Esophagus muscularis mucosa (tissue), 4 donors: ENCODE measurements around the gene RAG1. TPM values are rescaled to one million over a fixed set of nuclear protein-coding genes. Genes with fewer than 3 reads are reported as not detected.

Source experiments
- DNase-seq: peaks from one replicate; pipeline ENCODE4 v3.0.0-alpha.2; 2017; ENCODE audit errors: extremely low spot score
- H3K27ac ChIP-seq, 4 donors: fragments of 200-600 bp; sonication (generic); replicated peaks in 1 of 4; 1 replicate in 3 of 4; 2 replicates in 1 of 4; pipeline ENCODE4 v1.5.1; 2016 to 2019; ENCODE audit warnings: mild to moderate bottlenecking in 1 of 4
- H3K27me3 ChIP-seq, 4 donors: fragments of 200-600 bp; sonication (generic); one replicate each; pipeline versions ENCODE4 v1.5.1 to v1.6.0; 2016 to 2019
- H3K36me3 ChIP-seq, 4 donors: fragments of 200-600 bp; sonication (generic); one replicate each; pipeline ENCODE4 v1.5.1; 2016 to 2019
- H3K4me1 ChIP-seq, 4 donors: fragments of 200-600 bp; sonication (generic); one replicate each; pipeline ENCODE4 v1.5.1; 2016 to 2019
- H3K4me3 ChIP-seq, 4 donors: fragments of 200-600 bp; sonication (generic); 1 replicate in 2 of 4; 2 replicates in 2 of 4; pipeline ENCODE4 v1.5.1; 2016 to 2019; ENCODE audit warnings: mild to moderate bottlenecking in 4 of 4, moderate library complexity in 1 of 4
- H3K9me3 ChIP-seq, 4 donors: fragments of 200-600 bp; sonication (generic); 1 replicate in 3 of 4; 2 replicates in 1 of 4; pipeline ENCODE4 v1.5.1; 2016 to 2019
- CTCF ChIP-seq, 3 experiments: fragments of 200-600 bp in 2 of 3; fragments of 450-650 bp in 1 of 3; sonication (generic) in 2 of 3; IDR thresholded peaks; one replicate each; pipeline ENCODE4 v1.5.1; 2017 to 2019; ENCODE audit warnings: antibody characterized with exemption in 3 of 3, mild to moderate bottlenecking in 2 of 3, moderate library complexity in 1 of 3
- EP300 ChIP-seq: sonication (generic); formaldehyde crosslinking; IDR thresholded peaks from one replicate; pipeline ENCODE4 v1.6.1; 2017; ENCODE audit warnings: antibody characterized with exemption
- POLR2A ChIP-seq: fragments of 450-650 bp; IDR thresholded peaks from one replicate; pipeline ENCODE4 v1.6.1; 2017; ENCODE audit warnings: antibody characterized with exemption, moderate library complexity, mild to moderate bottlenecking, low read depth
- POLR2AphosphoS5 ChIP-seq, 2 donors: sonication (generic); formaldehyde crosslinking; IDR thresholded peaks; one replicate each; pipeline ENCODE4 v1.6.1; 2017; ENCODE audit warnings: antibody characterized with exemption in 2 of 2
- WGBS: methylation state at CpG from one replicate; pipeline ENCODE4 v1.1.5; 2018; 5-methylcytosine and 5-hydroxymethylcytosine counted together
- intact Hi-C: fragments of 100-400 bp; cut with DNase I; formaldehyde crosslinking; loops from one replicate; pipeline ENCODE4 v1.15.1; 2023
- total RNA-seq, 4 donors: library from RNA; depleted of rRNA; stranded (reverse); fragments of >200 nt; gene quantifications; one replicate each; pipeline versions ENCODE4 v1.1.0 to v1.2.1, GENCODE V29; 2016

Gene RAG1
- total RNA-seq, 4 donors from 2014 or later = 0.33 to 0.80 (median 0.56) TPM

DNA sequence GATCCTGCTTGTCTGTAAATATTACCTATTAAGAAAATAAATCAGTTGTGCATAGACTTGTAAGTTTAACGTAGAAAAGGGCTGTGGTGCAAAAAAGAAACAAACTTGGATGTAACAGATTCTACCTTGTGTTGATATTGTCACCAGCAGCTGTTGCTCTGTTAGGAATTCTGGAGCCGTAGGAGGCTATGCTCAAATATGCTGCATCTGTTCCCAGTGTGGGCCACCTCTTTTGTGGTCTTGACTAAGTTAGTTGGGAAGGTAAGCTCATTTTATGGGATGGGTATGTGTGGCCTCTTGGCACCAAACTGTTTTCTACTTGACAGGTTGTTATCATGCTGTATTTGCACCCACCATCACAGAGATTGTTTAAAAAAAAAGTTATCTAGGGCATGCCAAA is 59.7 kb downstream of the RAG1 start:
- intact Hi-C loops = no loop called here

DNA sequence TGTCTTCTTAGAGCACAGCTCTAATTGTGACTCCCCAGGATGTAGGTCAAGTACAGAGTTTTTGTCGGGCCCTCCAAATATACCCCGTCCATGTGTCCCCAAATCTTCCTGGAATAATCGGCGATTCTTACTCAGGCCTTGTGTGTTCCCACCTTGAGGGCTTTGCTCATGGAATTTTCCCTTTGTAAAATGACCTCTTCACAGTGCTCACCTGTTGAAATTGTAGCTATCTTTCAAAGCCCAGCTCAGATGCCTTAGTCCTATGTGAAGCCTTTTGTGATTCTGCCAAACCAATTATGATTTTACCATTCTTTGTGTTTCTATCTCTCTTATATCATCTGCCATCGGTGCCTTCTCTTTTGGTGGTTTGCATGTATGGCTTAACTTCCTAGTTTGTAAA is 60.3 kb downstream of the RAG1 start:
- 93% methylated on average over 5 of the region's 5 CpGs for WGBS
- Histone ChIP-seq H3K36me3 (no peaks in the 10 kb centered on the region), H3K27ac (no peak overlapping the region), H3K4me1 (peaks cover 0 to 13% (median 8%) of the 10 kb centered on the region in 4 donors), H3K4me3 (no peak overlapping the region), H3K27me3 (no peaks in the 10 kb centered on the region), H3K9me3 (no peaks in the 10 kb centered on the region)
- no peak for TF ChIP-seq CTCF (IDR thresholded peaks at IDR 0.05)
- TF ChIP-seq POLR2AphosphoS5 (IDR thresholded peaks at IDR 0.05) = no peak
- TF ChIP-seq POLR2A = no peak
- no peak for DNase-seq
- intact Hi-C loops = no loop called here

More for the DNA sequence above, 59.7 kb downstream of the RAG1 start:
- no peak for DNase-seq
- TF ChIP-seq CTCF (IDR thresholded peaks at IDR 0.05) = no peak
- TF ChIP-seq POLR2A = no peak
- no peak for TF ChIP-seq POLR2AphosphoS5 (IDR thresholded peaks at IDR 0.05)
- TF ChIP-seq EP300 = no peak
- Histone ChIP-seq H3K27ac (no peak overlapping the region), H3K27me3 (no peaks in the 10 kb centered on the region), H3K9me3 (no peaks in the 10 kb centered on the region), H3K4me1 (peaks cover 0 to 13% (median 8%) of the 10 kb centered on the region in 4 donors), H3K36me3 (no peaks in the 10 kb centered on the region), H3K4me3 (no peak overlapping the region)
- WGBS = 75% methylated on average over 2 of the region's 2 CpGs

GRCh38 chr11:36628765-36629244 is 61.0 kb downstream of the RAG1 start:
- Histone ChIP-seq H3K36me3 (no peaks in the 10 kb centered on the region), H3K4me3 (no peak overlapping the region), H3K9me3 (no peaks in the 10 kb centered on the region), H3K4me1 (peaks cover 0 to 13% (median 8%) of the 10 kb centered on the region in 4 donors), H3K27ac (no peak overlapping the region), H3K27me3 (no peaks in the 10 kb centered on the region)
- DNase-seq = no peak
- TF ChIP-seq EP300 (no peak), POLR2AphosphoS5 (IDR thresholded peaks at IDR 0.05) (no peak), POLR2A (no peak), CTCF (IDR thresholded peaks at IDR 0.05) (no peak)
- intact Hi-C loops = no loop called here
- WGBS = 39% methylated on average over 4 of the region's 4 CpGs

Other genes starting within 250 kb of the RAG1 start
- gene TRAF6, start 57.7 kb upstream of the RAG1 start, total RNA-seq = 10 to 100 TPM; 10.3 to 16.4 (median 12.8) TPM
- 10 to 100 TPM; 23.3 to 46.5 (median 26.1) TPM for gene IFTAP, start 26.5 kb downstream of the RAG1 start, total RNA-seq
- gene RAG2, start 30.2 kb downstream of the RAG1 start, total RNA-seq = not detected